GM21737 (cell line): ENCODE results near the gene CEP120.
"Not testable (repeated sequence)": the region's sequence is repeated elsewhere in the genome, so short reads cannot be mapped to it uniquely, and the experiment has no call there.

Experiments used
- ATAC-seq: cut with Tn5 transposase; IDR thresholded peaks from one replicate; pipeline ENCODE4 v1.9.1; 2021; ENCODE audit warnings: mild to moderate bottlenecking, moderate library complexity; ENCODE audit not compliant: unreplicated experiment

Gene CEP120

GRCh38 chr5:123439709-123440108, 16.5 kb upstream of the CEP120 start:
- no peak for ATAC-seq

- ATAC-seq, result no peak
Observed at GRCh38 chr5:123438902-123439301, 15.7 kb upstream of the CEP120 start.

DNA sequence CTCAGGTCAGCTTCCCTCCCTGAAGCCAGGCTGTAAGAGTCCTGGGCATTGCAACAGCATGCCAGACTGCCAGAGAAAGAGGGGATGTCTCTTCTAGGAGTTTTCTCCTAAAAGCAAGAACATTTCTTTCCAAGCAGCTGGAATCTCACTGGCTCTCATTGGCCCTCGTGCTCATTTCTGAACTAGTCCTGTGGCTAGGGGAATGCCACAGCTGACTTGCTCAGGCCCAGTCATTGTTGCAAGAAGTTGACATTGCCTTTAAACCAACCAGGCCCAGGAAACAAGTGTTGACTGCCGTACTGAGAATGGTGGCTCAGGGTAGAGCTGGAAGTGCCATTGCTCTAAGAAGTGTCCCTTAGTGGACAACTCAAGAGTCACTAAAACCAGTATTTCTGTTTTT, 15.0 kb upstream of the CEP120 start:
- peak; percentile 67 for ATAC-seq

DNA sequence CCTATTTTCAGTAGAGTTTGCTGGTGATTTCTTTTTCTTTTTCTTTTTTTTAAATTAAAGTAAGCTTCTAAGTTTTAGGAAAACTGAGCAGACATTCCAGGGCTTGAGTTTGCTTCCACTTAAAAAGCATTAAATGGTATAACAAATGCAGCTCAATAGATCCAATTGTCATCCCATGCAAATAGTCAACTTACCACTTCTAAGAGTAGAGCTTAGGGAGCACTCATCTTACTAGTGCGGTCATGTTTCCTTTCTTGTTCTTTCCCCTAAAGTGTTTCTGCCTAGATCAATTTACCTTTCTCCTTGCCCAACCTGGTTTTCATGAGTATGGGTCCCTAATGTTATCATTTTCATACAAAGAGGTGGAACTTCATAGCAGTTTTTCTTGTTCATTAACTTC, 13.0 kb upstream of the CEP120 start:
- ATAC-seq, result no peak

DNA sequence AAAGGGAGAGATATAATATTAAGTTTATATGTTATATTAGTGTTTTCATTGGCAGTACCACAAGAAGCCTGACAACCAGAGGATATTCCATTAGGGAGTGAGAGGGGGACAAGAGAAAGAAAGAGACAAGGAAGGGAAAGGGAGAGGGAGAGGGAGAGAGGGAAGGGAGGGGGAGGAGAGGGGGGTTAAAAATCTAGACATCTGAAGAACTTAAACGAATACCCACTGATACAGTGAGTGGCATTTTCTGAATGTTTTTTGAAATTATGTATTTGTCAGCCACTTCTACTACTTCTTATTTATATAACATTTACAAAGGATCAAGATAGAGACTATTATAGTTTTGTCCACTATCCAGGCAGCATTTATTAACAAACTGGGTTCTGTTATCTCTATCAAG, 11.6 kb upstream of the CEP120 start:
- ATAC-seq, result no peak

DNA sequence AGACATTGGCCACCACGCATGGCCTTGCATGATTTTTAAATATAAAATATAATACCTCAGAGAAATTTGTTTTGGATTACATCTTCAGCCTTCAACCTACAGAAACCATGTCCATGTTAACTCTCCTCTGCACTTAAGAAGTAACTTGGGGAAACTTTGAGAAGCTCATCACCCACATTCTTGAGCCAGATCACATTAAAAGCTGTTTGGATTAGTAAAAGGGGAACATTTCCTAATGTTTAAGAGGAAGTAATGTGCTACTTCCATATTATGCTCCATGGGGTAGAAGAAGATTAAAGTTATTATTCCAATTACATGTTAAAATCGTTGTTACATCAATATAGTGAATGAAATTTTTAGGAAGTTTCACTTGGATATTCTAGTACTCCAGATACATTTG, 10.4 kb upstream of the CEP120 start:
- ATAC-seq, result no peak

DNA sequence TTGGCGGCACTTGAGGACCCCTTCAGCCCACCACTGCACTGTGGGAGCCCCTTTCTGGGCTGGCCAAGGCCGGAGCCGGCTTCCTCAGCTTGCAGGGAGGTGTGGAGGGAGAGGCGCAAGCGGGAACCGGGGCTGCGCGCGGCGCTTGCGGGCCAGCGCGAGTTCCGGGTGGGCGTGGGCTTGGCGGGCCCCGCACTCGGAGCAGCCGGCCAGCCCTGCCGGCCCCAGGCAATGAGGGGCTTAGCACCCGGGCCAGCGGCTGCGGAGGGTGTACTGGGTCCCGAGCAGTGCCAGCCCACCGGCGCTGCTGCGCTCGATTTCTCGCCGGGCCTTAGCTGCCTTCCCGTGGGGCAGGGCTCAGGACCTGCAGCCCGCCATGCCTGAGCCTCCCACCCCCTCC, 7.2 kb upstream of the CEP120 start:
- ATAC-seq, result not testable (repeated sequence)

- no peak for ATAC-seq
Observed at GRCh38 chr5:123429993-123430392, 6.8 kb upstream of the CEP120 start.

DNA sequence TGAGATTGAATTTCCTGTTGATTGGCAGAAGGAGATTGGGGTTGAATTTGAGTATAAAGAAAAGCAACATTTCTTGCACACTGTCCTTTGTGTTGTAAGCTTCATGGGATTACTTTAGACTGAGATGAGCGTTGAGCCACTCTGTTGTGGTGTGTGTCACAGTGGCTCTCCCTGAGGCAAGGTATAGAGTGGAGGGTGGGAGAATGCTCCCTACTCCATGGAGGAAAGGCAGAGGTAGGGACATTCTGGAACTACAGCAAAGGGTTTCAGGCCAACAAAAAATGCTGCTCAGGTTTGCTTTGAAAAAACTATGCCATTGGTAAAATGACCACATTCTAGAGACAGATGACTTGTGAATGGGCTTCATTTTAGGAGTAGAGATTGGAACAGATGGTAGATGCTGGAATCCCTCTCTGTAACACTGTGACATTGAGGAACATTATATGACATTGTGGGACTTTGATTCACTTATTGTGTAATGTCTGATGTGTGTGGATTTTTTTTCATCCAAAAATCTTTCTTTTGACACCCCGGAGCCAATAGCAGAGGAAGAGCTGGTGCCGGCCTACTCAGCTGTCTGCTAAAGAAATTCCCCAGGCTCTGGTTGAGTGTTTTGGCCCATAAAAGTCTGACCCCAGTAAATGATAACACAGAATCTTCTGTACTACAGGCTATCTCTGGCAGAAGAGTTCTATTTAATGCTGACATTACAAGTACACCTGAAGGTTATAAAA, 6.2 kb upstream of the CEP120 start:
- no peak for ATAC-seq

DNA sequence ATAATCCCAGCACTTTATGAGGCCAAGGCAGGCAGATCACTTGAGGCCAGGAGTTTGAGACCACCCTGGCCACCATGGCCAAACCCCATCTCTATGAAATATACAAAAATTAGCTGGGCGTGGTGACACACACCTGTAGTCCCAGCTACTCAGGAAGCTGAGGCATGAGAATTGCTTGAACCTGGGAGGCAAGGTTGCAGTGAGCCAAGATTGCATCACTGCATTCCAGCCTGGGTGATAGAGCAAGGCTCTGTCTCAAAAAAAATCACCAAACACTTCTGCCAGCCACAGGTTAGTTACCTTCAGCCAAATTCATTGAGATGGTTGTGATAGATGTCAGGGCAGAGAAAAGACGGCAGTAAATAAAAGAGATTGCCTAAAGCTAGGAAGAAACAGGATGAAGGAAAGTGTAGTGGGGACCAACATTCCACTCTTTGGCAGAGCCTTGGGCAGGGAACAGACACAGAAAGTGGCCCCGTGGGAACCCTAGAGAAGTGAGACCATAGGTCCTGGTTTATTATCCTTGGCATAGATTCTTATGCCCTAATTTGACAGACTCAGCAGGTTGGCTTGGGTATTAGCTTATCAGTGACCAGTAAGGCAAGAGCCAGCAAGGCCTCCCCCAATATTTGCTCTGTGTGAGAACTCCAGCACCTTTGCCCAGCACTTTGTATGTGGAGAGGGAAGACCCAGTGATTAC, 5.5 kb upstream of the CEP120 start:
- no peak for ATAC-seq

- ATAC-seq, result no peak
Observed at GRCh38 chr5:123427281-123427680, 4.1 kb upstream of the CEP120 start.

GRCh38 chr5:123425431-123425830, 2.2 kb upstream of the CEP120 start:
- no peak for ATAC-seq

DNA sequence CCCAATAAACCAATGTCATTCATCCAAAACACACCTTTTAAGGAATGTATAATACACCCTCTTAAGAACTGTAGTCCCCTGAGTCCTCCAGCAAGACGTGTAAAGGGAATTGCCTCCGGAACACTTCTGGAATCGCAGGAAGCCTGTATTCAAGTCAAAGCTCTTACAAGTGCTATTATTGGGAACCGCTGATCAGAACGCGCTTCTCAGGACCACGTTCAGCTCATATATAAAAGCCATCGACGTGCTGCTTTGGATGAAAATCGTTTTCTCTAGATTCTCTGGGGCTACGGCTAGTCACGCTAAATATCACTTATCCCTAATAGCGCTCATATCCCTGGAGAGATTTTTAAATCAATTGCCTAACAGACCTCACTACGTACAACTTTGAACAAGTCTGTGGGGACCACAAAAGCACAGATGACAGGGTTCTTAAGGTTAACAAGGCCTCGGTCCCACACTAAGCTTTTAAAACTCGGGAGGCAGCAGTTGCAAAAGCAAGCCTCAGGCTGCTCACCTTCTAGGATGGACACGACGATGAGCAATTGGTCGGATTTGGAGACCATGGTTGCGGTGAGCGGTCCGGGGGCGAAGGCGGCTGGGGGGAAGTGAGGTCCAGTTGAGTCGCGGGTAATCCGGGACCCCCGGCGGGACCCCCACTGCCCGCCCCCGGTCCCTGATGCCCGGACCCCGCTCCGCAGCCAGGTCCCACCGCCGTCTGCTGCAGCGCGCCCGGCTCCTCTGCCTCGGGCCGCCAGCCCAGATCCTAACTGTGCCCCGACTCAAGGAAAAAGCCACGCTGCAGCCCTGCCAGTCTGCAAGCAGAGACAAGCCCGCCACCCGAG, 548 bp downstream of the CEP120 start:
- ATAC-seq, result peak; percentile 9

- no peak for ATAC-seq
Observed at GRCh38 chr5:123421773-123422172, 1.4 kb downstream of the CEP120 start.

GRCh38 chr5:123414974-123415373, 8.2 kb downstream of the CEP120 start:
- no peak for ATAC-seq

GRCh38 chr5:123412206-123412605, 11.0 kb downstream of the CEP120 start:
- no peak for ATAC-seq

DNA sequence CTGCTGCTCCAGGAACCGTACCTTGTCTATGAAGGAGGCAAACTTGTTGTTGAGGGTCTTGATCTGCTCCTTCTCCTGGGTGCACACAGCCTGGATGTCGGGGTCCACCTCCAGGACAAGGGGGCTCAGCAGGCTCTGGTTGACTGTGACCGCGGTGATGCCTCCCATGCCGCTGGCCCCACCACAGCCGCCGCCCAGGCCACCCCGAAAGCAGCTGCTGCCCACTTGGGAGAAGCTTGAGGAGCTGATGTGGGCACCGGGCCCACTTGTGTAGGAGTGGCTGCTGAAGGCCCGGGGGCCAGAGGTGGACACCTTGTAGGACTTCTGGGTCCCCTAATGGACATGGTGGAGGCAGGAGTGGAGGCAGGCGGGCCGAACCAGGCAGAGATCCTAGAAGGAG, 21.2 kb downstream of the CEP120 start:
- ATAC-seq, result not testable (repeated sequence)

DNA sequence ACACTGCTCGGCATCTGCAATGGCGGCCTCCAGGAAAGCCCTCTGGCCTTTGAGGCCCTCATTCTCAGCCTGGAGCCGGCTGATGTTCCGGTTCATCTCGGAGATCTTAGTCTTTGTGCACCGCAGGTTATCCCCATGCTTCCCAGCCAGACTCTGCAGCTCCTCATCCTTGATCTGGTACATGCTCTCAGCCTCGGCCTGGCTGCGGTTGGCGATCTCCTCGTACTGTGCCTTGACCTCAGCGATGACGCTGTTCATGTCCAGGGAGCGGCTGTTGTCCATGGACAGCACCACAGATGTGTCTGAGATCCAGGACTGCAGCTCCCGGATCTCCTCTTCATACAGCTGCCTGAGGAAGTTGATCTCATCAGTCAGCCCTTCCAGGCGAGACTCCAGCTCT, 21.9 kb downstream of the CEP120 start:
- no peak for ATAC-seq

DNA sequence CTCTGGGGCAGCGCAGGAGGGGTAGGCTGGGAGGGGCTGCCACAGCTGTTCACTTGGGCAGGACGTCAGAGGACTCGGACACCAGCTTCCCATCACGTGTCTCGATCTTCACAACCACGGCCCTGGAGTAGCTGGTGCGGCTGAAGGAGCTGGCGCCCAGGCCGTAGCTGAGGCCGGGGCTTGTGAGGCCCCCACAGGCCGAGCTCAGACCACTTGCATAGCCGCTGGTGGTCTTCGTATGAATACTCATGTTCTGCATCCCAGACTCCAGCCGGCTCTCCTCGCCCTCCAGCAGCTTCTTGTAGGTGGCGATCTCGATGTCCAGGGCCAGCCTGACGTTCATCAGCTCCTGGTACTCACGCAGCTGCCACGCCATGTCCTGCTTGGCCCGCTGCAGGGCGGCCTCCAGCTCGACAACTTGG, 22.3 kb downstream of the CEP120 start:
- ATAC-seq, result not testable (repeated sequence)

GRCh38 chr5:123398058-123398733, 25.0 kb downstream of the CEP120 start:
- no peak for ATAC-seq

DNA sequence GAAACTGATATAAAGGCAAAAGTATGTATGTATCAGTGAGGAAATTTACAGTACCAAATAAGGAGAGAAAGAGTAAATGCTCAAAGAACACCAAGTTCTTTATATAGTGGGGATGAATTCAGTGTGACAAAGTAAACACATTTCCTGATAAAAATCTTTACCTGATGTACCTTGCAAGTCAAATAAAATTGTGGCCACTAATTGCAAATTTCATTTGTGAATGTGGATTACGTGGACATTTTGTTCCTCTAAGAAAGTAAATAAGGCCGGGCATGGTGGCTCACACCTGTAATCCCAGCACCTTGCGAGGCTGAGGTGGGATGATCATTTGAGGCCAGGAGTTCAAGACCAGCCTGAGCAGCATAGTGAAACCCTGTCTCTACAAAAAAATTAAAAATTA, 25.7 kb downstream of the CEP120 start:
- no peak for ATAC-seq
